Left colon (tissue), 2 donors: ENCODE results near the gene FUT8. TPM values are rescaled to one million over a fixed set of nuclear protein-coding genes. Genes with fewer than 3 reads are reported as not detected.

Source experiments
- ATAC-seq: fragments of 200-7000 bp; cut with Tn5 transposase; one replicate; pipeline ENCODE4 v1.9.1; 2020; ENCODE audit warnings: mild to moderate bottlenecking, moderate library complexity
- DNase-seq, 2 donors: peaks; one replicate each; pipeline ENCODE4 v3.0.0-alpha.2; 2020
- intact Hi-C, 2 donors: fragments of 100-400 bp; cut with DNase I in 1 of 2; cut with micrococcal nuclease in 1 of 2; formaldehyde crosslinking; loops; one replicate each; pipeline versions ENCODE4 v1.11.2 to v1.14.0; 2022; cut with DNase I, micrococcal nuclease
- total RNA-seq, 2 donors: library from RNA; stranded (reverse); fragmentation: NEBNext Ultra II Directional; extraction: Animal tissue kit (Norgen Biotek cat#: 25700); gene quantifications; one replicate each; pipeline ENCODE4 v1.2.1, GENCODE V29; 2021
- donor health status: DM: no; HTN: no; CAD: no.
- donor health status: DM: yes; HTN: yes; CAD: no.

Gene FUT8
- total RNA-seq, 2 donors from 2014 or later: 22.3 to 27.8 TPM

DNA sequence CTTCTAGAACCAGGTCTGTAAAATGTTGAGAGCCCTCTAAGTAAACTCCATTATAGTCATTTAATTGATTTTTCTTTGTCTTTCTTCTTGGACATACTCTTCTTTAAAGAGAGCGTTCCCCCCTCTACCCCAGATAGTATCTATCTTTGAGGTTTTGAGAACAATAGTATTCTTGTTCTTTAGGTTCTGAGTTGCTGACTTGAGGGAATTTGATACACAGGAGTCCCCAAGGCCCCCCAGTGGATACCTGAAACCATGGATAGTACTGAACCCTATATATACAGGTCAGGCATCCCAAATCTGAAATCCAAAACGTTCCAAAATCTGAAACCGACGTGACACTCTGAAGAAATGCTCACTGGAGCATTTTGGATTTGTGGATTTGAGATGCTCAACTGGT, 65.5 kb downstream of the FUT8 start:
- intact Hi-C loops: no loop called here
- no peak for ATAC-seq

DNA sequence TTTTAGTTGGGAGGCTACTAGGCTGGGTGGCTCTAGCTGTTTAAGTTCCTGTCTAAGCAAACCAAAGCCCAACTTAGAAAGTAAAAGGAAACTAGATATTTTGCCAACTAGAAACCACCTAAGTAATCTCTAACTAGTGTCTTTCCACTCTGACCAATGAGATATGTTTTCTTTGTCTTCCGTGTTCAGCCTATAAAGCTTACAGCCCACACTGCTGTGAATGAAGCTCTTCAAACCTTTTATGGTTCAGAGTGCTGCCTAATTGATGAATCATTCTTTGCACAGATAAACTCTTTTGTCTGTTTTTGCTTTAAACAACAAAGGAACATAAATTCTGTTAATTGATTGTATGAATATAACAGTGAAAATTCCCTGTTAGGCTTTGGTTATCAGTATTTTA, 66.1 kb downstream of the FUT8 start:
- ATAC-seq (peak; percentile 97), DNase-seq (no peak)
- intact Hi-C loops: no loop called here

More for the DNA sequence above, 65.5 kb downstream of the FUT8 start:
- no peak for DNase-seq

DNA sequence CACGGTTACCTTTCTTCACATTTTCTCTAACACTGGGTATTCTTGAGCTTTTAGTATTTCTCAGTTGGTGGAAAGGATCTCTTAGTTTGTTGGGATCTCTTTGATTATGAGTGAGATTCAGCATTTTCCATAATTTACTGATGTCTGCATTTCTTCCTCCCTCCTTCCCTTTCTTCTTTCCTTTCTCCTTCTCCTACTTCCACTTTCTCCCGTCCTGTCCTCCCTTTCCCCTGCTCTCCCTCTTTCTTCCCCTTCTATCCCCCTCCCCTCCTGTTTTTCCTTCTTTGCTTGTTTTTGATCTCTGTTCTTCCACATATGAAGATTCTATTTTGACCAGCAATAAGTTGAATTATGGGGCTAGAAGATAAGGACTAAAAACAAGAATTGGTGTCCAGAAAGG, 66.9 kb downstream of the FUT8 start:
- intact Hi-C loops: no loop called here
- DNase-seq (no peak), ATAC-seq (no peak)

DNA sequence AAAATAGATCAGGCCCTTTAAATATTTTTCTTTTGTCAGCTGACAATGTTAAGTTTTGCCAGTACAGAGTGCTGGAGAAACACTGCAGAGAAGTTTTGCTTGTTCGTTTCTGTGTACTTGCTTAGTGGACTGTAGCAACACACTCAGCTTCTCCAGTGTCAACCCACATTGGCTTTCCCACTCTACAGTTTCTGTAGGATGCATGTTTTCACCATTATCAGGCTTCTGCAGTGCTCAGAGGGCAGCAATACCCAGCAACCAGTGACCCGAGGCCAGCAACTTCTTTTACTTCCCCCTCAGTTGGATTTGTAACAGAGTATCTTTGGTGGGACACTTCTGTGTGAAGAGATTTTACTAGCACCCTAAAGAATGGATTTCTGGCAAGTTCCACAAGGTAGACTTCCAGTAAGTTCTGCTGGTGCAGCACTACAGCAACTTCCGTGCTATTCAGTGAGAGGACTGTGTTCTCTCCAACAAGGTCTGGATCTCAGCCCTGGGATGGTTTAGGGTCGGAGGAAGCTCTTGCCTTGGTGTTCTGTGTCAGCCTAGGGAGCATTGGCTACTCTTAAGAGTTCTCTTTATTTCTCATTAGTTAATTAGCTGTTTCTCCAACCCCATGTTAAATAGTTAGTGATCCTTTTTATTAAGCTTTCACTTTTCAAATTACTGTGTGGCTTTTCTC, 70.4 kb downstream of the FUT8 start:
- ATAC-seq (no peak), DNase-seq (no peak)
- intact Hi-C loops: no loop called here

DNA sequence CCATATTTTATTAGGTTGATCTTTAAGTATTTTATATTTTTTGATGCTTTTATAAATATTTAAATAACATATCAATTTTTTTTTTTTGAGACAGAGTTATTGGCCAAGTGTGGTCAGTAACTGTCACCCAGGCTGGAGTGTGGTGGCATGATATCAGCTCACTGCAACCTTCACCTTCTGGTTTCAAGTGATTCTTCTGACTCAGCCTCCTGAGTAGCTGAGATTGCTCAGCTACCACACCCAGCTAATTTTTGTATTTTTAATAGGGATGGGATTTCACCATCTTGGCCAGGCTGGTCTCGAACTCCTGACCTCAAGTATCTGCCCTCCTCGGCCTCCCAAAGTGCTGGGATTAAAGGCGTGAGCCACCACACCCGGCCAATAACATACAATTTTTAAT, 71.1 kb downstream of the FUT8 start:
- no peak for ATAC-seq
- DNase-seq: no peak
- intact Hi-C loops: no loop called here

DNA sequence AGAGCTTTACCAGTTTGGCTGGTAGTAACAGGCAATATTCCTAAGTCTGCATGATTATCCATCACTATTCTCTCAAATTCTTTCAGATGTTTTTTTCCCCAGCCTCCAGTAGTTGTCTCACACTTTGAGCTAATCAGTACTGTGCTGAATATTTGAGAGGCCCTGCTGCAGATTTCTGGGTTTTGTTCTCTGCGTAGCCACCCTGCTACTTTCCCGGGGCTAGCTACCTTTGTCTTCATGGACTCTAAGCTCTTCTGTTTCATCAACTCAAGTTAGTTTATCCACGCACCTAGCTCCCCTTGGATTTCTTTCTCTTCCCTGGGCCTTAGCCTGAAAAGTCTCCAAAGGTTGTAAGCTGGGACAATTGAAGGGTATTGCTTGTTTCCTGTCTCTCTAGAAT, 73.0 kb downstream of the FUT8 start:
- ATAC-seq: no peak
- DNase-seq: no peak
- intact Hi-C loops: no loop called here

DNA sequence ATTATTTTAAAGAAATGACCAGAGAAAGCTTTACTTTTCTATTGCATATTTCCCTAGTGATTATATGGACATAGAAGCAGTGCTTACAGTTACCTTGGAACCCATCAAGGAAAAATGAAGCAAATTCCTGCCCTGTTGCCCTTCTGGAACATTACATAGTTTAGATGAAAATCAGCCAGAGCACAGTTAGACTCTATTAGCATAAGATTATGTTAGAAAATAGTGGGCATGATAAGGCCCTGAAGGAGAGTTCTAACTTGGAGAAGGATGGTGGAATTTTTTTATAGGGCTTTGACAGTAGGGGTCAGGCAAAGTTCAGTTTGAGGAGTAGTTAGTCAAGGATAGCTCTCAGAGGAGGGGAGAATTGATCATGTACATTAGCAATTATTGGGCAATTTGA, 74.3 kb downstream of the FUT8 start:
- DNase-seq (no peak), ATAC-seq (peak; percentile 27)
- intact Hi-C loops: no loop called here

DNA sequence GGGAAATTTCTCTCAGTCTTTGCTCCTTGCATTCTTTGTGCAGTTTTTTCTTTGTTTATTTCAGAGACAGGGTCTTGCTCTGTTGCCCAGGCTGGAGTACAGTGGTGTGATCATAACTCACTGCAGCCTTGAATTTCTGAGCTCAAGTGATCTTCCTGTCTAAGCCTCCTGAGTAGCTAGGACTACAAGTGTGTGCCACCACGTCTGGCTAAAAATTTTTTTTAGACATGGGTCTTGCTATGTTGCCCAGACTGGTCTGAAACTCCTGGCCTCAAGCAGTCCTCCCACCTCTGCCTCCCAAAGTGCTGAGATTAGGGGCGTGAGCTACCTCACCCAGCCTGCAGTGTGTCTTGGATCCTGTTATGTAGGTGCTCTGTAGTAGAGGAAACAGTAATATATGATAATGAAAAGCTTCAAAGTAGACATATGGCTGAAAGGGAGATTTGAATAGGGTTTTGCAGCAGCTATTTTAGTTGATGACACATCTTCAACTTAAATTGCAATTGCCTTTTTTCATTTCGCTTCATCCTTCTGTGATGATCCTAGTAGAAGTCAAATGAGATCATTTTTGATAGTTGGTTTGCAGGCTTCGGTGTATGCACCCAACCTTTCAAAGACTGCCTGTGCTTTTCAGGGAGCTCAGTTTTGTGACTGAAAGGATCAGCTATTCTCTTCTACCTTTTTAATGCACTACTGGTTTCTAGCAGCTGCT, 75.4 kb downstream of the FUT8 start:
- intact Hi-C loops: no loop called here
- DNase-seq: no peak

DNA sequence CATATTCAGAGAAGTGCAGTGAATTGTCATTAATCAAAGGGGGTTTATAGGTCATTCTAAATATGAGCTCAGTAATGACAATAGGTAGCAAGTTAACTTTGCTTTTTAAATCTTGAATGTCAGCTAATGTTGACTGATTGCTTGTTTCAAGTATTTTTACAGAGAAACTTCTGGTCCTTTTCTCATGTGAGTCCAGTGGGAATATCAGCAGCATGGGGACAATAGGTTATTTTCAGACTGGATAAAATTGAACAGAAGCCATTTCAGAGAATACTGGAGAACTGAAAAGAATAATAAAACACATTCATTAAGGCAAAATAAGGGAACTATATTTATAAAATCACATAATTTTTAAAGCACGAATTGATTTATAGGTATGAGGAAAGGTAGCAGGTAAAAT, 78.7 kb downstream of the FUT8 start:
- ATAC-seq (no peak), DNase-seq (no peak)
- intact Hi-C loops: no loop called here

More for the DNA sequence above, 75.4 kb downstream of the FUT8 start:
- no peak for ATAC-seq

DNA sequence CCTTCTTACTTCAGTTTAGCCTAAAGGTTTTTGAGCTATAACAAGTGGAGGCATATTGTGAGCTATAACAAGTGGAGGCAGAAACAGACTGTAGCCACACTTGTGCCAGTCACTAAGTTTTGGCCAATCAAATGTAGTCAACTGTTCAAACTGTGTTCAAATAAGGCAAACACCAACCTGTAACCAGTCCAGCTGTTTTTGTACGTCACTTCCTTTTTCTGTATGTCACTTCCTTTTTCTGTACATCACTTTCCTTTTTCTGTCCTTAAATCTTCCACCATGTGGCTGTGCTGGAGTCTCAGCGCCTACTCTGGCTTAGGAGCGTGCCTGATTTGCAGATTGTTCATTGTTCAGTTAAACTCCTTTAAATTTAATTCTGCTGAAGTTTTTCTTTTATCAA, 79.7 kb downstream of the FUT8 start:
- DNase-seq (no peak), ATAC-seq (no peak)
- intact Hi-C loops: no loop called here

DNA sequence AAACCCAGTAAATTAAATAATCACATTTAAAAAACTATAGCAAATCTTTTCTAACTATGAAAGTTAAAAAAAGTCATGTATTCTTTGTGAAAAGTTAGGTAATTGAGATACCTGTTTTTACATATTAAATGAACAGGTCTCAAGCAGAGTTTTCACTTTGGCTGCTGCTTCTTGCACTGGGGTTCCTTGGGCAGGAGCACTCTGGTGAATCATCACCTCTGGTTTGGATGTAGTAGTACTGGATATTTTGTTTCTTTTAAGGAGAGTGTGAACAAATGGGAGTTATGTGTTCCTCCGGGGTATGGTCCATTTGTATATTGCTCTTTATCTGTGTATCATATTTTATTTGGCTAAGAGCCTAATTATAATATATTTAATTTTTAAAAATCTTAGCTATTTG, 82.7 kb downstream of the FUT8 start:
- no peak for DNase-seq
- no peak for ATAC-seq
- intact Hi-C loops: no loop called here

DNA sequence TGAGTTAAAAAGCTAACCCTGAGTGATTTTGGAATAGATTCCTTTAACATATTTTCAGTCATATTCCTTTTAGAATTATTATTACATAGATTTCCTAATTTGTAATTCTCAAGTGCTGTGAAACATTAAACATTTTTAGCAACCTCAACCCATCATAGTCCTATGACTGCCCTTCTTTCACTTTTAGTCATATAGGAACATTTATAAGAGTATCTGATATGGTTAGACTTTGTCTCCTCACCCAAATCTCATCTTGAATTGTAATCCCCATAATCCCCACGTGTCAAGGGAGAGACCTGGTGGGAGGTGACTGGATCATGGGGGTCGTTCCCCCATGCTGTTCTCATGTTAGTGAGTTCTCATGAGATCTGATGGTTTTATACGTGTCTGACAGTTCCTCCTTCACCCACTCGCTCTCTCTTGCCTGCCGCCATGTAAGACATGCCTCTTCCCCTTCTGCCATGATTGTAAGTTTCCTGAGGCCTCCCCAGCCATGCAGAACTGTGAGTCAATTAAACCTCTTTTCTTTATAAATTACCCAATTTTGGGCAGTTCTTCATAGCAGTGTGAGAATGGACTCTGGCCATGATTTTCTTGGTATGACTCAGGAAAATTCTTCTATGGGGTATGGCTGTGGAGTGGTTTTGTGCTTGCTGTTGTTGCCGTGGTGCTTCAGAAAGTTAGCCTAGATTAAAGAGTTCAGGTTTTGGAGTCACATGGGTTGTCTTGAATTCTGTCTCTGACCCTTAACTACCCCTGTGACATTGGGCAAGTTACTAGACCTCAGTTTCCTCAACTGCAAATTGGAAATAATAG, 83.9 kb downstream of the FUT8 start:
- DNase-seq: no peak
- ATAC-seq: no peak
- intact Hi-C loops: no loop called here

DNA sequence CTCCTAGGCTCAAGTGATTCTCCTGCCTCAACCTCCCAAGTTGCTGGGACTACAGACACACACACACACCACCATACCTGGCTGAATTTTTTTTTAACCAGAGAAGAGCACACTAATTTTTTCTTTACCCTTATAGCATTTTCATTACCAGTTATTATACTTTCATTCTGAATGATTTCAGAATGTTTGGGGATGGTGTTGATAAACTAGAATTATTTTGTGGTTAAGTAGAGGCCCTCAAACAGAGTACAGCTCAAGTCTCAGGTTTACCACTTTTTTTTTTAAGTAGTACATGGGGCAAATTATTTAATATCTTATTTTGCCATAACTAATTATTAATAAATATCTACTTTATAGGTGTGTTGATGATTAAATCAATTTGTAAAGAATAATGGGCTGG, 86.6 kb downstream of the FUT8 start:
- no peak for ATAC-seq
- intact Hi-C loops: no loop called here
- no peak for DNase-seq

DNA sequence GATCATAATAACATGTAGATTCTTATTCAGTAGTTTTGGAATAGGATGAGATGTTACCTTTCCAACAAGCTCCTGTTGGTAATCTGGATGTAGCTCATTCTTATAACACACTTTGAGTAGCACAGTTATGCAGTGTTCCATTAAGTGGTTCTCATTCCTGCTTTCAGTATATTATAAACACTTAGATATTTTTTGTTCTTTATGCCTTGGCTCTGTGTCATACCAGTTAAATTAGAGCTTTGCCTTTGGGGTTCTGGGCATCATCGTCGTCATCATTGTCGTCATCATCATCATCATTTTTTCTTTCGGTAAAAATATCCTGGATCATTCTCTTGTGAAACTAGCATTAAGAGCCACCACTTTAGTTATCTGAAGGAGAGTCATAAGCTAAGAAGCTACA, 87.5 kb downstream of the FUT8 start:
- DNase-seq: no peak
- no peak for ATAC-seq
- intact Hi-C loops: no loop called here

DNA sequence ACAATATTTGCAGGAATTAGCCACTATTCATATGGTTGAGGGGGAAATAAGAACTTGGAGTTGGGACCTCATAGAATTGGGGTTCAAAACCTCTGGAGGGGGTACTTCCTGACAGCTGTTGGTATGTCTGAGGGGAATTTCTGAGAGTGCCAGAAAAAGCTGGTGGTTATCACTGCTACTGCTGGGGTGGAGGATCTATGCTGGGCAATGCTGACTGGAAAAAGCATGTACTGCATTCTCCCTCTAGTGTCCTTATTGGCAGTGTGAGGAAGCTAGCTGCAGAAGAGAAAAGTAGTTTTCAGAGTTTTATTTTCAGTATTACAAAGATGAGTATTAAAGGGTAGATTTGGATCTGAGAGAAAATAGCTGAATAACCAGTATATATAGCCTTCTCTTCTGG, 88.8 kb downstream of the FUT8 start:
- DNase-seq: no peak
- intact Hi-C loops: no loop called here
- no peak for ATAC-seq

DNA sequence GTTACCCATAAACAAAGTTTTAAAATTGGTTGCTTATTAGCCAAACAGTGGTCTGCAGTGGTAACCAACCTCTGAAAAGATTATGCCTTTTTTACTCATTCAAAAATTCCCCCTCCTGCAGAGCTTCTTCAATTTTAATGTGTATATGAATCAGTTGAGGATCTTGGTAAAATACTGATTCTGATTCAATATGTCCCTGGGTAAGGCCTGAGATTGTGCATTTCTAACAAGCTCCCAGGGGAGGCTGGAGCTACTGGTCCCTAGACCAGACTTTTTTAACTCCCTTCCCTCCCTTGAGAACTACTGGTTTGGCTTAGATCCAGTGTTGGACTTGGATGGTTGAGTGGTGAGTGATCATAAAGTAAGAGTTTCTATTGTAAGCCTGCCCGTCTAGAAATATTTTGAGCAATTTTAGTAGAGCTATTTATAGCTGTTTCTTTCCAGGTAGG, 90.2 kb downstream of the FUT8 start:
- DNase-seq: no peak
- intact Hi-C loops: no loop called here
- ATAC-seq: no peak

DNA sequence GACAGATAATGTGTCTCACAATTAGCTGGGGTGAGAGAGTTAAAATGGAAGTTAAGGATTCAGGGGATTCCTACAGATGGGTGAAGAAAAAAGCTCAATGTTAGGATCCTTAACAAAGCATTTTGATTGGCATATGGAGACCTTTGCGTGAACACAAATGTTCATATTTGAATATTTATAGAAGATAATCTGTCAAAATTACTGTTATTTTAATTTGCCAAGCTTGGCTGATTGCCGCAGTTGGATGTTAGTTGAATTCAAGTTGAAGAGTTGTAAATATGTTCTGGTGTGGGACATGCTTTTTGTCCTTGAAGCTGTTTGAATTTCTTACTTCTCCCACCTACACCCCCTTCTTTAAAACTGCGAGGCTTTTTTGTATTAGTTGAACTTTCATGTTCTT, 91.2 kb downstream of the FUT8 start:
- DNase-seq (no peak), ATAC-seq (no peak)
- intact Hi-C loops: no loop called here

DNA sequence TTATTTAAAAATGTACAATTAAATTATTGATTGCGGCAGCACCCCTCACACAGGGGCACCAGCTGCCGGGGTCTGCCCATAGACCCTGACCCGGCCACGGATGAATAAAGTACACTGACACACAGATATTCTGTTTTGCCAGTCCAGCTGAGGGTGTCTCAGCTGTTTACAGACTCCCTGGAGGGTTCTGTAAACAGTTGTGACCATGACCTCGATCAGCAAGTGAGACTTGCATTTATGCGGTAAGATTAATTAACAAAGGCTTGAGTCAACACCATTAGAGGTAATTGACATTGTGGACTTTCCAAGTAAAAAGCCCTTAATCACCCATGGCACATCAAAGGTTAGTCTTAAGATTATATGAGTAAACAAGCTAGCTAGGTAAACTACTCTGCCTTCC, 94.3 kb downstream of the FUT8 start:
- intact Hi-C loops: no loop called here
- ATAC-seq: peak; percentile 16
- no peak for DNase-seq

DNA sequence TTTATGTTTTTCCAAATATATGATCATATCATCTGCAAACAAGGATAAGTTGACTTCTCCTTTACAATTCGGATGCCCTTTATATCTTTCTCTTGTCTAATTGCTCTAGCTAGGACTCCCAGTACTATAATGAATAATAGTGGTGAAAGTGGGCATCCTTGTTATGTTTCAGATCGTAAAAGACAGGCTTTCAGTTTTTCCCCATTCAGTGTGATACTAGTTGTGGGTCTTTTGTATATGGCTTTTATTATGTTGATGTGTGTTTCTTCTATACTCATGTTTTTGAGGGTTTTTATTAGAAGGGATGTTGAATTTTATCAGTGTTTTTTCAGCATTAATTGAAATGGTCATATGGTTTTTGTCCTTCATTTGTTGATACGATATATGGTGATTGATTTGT, 97.3 kb downstream of the FUT8 start:
- DNase-seq: no peak
- no peak for ATAC-seq
- intact Hi-C loops: no loop called here

DNA sequence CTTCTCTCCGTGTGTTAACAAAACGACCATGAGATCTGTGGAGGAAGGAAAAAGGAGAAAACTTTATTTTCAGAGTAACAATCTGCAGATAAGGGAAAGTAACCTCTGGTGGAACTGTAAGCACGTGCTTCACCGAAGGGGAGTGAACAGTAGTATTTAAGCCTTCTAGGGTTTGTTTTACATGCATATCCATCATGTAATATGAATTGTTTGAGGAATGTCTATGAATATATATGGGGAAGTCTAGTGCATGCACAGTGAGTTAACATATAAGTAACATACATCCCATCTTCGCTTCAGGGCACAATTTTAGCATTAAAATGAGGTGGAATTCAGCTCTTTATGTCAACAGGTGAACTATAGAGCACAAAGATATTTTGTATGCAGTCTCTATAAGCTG, 101.1 kb downstream of the FUT8 start:
- intact Hi-C loops: no loop called here
- ATAC-seq (no peak), DNase-seq (no peak)
